Spinal cord (tissue), 10 donors: ENCODE measurements around the gene OXSR1. TPM values are rescaled to one million over a fixed set of nuclear protein-coding genes. Genes with fewer than 3 reads are reported as not detected.
A peak's percentile ranks its signal among the peaks of the same experiment; 100 is the strongest.

ENCODE experiments used
- DNase-seq, 6 donors: peaks; one replicate each; pipeline versions ENCODE4 v3.0.0 to v3.0.0-alpha.2; 2013 to 2015; ENCODE audit warnings: low spot score in 6 of 6, low read depth in 4 of 6
- H3K27ac ChIP-seq: one replicate; pipeline ENCODE4 v1.5.1; 2013; ENCODE audit warnings: low read depth, low read length, control low read depth
- H3K27me3 ChIP-seq: one replicate; pipeline ENCODE4 v1.6.1; 2013; ENCODE audit warnings: low read length; ENCODE audit not compliant: control insufficient read depth, insufficient read depth
- H3K36me3 ChIP-seq: one replicate; pipeline ENCODE4 v1.6.1; 2013; ENCODE audit warnings: low read length; ENCODE audit not compliant: control insufficient read depth, insufficient read depth
- H3K4me1 ChIP-seq: one replicate; pipeline ENCODE4 v1.6.1; 2013; ENCODE audit warnings: low read length; ENCODE audit not compliant: control insufficient read depth, insufficient read depth
- H3K4me3 ChIP-seq: one replicate; pipeline ENCODE4 v1.5.1; 2013; ENCODE audit warnings: low read depth, low read length, control low read depth
- H3K9me3 ChIP-seq: one replicate; pipeline ENCODE4 v1.6.1; 2013; ENCODE audit warnings: low read length; ENCODE audit not compliant: control insufficient read depth, insufficient read depth
- WGBS: methylation state at CpG from one replicate; pipeline ENCODE4 v1.1.5; 2013; ENCODE audit warnings: missing lambda C conversion rate; ENCODE audit not compliant: insufficient coverage; 5-methylcytosine and 5-hydroxymethylcytosine counted together
- polyA plus RNA-seq, 2 donors: library from polyadenylated mRNA; unstranded; fragments of 120-200 nt; gene quantifications; one replicate each; pipeline ENCODE4 v1.2.1, GENCODE V29; 2013; ENCODE audit not compliant: insufficient read length in 2 of 2
- total RNA-seq, 2 donors: library from RNA; depleted of rRNA in 1 of 2; stranded (reverse); fragments of 120-200 nt in 1 of 2; fragments of >200 nt in 1 of 2; gene quantifications; one replicate each; pipeline versions ENCODE4 v1.2.3 to v1.2.4, GENCODE V29; 2013 to 2014
- donor health status: healthy.

Gene OXSR1
- total and polyA plus RNA-seq, 4 donors, result 32.3 to 36.1 (median 33.4) TPM

- Histone ChIP-seq H3K27ac (peak overlapping the region; percentile 61), H3K36me3 (peaks cover 38% of the 10 kb centered on the region), H3K4me3 (peak overlapping the region; percentile 88), H3K9me3 (no peaks in the 10 kb centered on the region), H3K27me3 (no peaks in the 10 kb centered on the region), H3K4me1 (peaks cover 29% of the 10 kb centered on the region)
- no peak for DNase-seq
- 0% methylated on average over 18 of the region's 20 CpGs for WGBS
Measured at GRCh38 chr3:38136393-38136776, 29.0 kb upstream of the OXSR1 start.

DNA sequence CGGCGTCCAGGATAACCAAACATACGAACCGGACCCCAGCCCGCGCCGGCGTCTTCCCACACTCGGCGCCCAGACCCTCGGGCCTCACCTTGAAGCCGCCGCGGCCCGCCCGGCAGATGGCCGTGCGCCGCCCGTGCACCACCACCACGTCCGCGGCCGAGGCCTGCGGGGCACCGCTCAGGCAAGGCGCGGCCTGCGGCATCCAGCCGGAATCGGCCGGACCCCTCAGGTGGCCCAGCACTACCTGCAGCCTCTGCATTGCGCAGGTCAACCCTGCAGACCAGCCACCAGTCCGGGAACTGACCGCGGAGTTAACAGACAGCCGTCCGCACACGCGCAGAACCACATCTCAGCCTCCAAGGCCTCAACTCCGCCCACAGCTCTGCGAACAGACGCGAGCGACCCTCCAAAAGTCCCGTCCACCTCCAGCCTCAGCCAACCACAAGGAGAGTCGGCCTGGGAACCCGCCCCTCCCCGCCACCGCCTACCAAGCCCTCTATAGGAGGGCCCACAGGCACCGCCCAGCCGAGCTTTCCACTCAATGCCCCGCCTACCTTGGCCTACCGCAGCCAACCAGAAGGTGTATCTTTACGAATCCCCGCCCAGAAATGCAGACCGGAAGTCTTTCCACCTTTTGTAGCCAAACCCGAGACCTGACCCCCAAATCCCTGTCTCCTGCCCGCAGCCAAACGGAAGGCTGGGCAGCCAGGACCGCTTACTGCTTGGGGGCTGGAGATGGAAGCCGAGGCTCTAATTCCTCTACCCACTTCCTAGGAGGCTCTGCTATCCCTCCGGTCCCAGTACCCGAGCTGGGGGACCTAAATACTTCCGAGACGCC, 28.3 kb upstream of the OXSR1 start, which contains the start of gene ACAA1:
Gene ACAA1, minus strand, starts transcription at position 351 of the 838 bp plus-strand sequence. Its CDS starts 92 bp downstream, at position 259.
- peak within 1 kb of the TSS; percentile 98 for H3K27ac ChIP-seq
- H3K4me1 ChIP-seq, result peaks cover 29% of the 10 kb centered on the region
- no peaks in the 10 kb centered on the region for H3K9me3 ChIP-seq
- peak; percentile 90 to 100 (median 97) for DNase-seq
- H3K27me3 ChIP-seq, result no peaks in the 10 kb centered on the region
- peak within 1 kb of the TSS; percentile 88 for H3K4me3 ChIP-seq
- under 1% methylated on average over 66 of the region's 66 CpGs for WGBS
- peaks cover 38% of the 10 kb centered on the region for H3K36me3 ChIP-seq

GRCh38 chr3:38137615-38138348, 27.6 kb upstream of the OXSR1 start:
- 18% methylated on average over 19 of the region's 22 CpGs for WGBS
- Histone ChIP-seq H3K4me1 (peaks cover 29% of the 10 kb centered on the region), H3K36me3 (peaks cover 37% of the 10 kb centered on the region), H3K4me3 (peak overlapping the region; percentile 88), H3K9me3 (no peaks in the 10 kb centered on the region), H3K27me3 (no peaks in the 10 kb centered on the region), H3K27ac (peak overlapping the region; percentile 98)
- no peak for DNase-seq

DNA sequence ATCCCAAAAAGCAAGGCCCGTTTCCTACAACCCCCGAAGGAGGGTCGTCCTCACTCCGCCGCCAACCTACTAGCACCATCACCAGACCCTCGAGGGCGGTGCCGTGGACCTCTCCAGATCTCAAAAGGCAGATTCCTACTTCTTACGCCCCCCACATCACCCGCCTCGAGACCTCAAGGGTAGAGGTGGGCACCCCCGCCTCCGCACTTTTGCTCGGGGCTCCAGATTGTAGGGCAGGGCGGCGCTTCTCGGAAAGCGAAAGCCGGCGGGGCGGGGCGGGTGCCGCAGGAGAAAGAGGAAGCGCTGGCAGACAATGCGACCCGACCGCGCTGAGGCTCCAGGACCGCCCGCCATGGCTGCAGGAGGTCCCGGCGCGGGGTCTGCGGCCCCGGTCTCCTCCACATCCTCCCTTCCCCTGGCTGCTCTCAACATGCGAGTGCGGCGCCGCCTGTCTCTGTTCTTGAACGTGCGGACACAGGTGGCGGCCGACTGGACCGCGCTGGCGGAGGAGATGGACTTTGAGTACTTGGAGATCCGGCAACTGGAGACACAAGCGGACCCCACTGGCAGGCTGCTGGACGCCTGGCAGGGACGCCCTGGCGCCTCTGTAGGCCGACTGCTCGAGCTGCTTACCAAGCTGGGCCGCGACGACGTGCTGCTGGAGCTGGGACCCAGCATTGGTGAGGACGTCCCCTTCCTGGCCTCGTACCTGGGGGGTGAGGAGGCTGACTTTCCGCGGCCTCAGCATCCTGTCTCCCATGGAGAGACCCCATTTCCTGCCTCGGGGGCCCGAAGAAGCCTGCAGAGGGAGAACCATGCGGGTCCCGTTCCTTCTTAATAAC, 26.8 kb upstream of the OXSR1 start, which contains the start of gene MYD88:
Gene MYD88, plus strand, starts transcription at position 313 of the 842 bp plus-strand sequence. Its CDS starts 40 bp downstream, at position 353.
- Histone ChIP-seq H3K4me3 (peak within 1 kb of the TSS; percentile 88), H3K27ac (peak within 1 kb of the TSS; percentile 98), H3K27me3 (no peaks in the 10 kb centered on the region), H3K9me3 (no peaks in the 10 kb centered on the region), H3K36me3 (peaks cover 30% of the 10 kb centered on the region), H3K4me1 (peaks cover 29% of the 10 kb centered on the region)
- WGBS, result 1% methylated on average over 62 of the region's 65 CpGs
- peak in 4 of 6 donors; percentile 36 to 84 (median 58) for DNase-seq

- H3K27me3 ChIP-seq, result no peaks in the 10 kb centered on the region
- H3K36me3 ChIP-seq, result peaks cover 24% of the 10 kb centered on the region
- peak overlapping the region; percentile 98 for H3K27ac ChIP-seq
- WGBS, result 24% methylated on average over 8 of the region's 8 CpGs
- peak overlapping the region; percentile 88 for H3K4me3 ChIP-seq
- H3K4me1 ChIP-seq, result peaks cover 29% of the 10 kb centered on the region
- no peak for DNase-seq
- no peaks in the 10 kb centered on the region for H3K9me3 ChIP-seq
Measured at GRCh38 chr3:38139191-38139590, 26.1 kb upstream of the OXSR1 start.

DNA sequence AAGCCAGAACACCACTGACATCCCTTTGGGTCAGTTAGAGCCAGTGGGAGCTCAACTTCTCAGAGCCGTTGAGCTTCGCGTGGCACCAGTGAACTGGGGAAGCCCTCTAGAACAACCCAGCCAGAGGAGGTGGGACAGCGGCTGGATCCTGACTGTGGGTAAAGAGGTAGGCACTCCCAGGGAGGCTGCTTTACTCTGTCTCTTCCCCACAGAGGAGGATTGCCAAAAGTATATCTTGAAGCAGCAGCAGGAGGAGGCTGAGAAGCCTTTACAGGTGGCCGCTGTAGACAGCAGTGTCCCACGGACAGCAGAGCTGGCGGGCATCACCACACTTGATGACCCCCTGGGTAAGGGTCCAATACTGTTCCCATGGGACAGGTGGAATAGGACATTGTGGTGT, 25.7 kb upstream of the OXSR1 start:
- 83% methylated on average over 6 of the region's 7 CpGs for WGBS
- Histone ChIP-seq H3K4me3 (peak overlapping the region; percentile 88), H3K27me3 (no peaks in the 10 kb centered on the region), H3K4me1 (peaks cover 29% of the 10 kb centered on the region), H3K27ac (no peak overlapping the region), H3K9me3 (no peaks in the 10 kb centered on the region), H3K36me3 (peaks cover 23% of the 10 kb centered on the region)
- no peak for DNase-seq

- H3K4me1 ChIP-seq, result peaks cover 29% of the 10 kb centered on the region
- H3K9me3 ChIP-seq, result no peaks in the 10 kb centered on the region
- peaks cover 23% of the 10 kb centered on the region for H3K36me3 ChIP-seq
- no peaks in the 10 kb centered on the region for H3K27me3 ChIP-seq
- no peak for DNase-seq
- 98% methylated on average over 11 of the region's 13 CpGs for WGBS
- H3K27ac ChIP-seq, result no peak overlapping the region
- H3K4me3 ChIP-seq, result no peak overlapping the region
Measured at GRCh38 chr3:38140326-38141172, 24.8 kb upstream of the OXSR1 start.

GRCh38 chr3:38141173-38141951, 24.0 kb upstream of the OXSR1 start:
- Histone ChIP-seq H3K9me3 (no peaks in the 10 kb centered on the region), H3K27ac (no peak overlapping the region), H3K27me3 (no peaks in the 10 kb centered on the region), H3K4me1 (peaks cover 26% of the 10 kb centered on the region), H3K4me3 (no peak overlapping the region), H3K36me3 (peaks cover 23% of the 10 kb centered on the region)
- no peak for DNase-seq
- WGBS, result 87% methylated on average over 4 of the region's 7 CpGs
